Stimulated activated CD4-positive, alpha-beta T cell treated with anti-CD3 and anti-CD28 coated beads, Interleukin-1b, Interleukin-23, amount 100 ng/mL, for 24 hours (primary cell): ENCODE results near the gene HAUS6.
A peak's percentile ranks its signal among the peaks of the same experiment; 100 is the strongest.
"Not testable (repeated sequence)": the region's sequence is repeated elsewhere in the genome, so short reads cannot be mapped to it uniquely, and the experiment has no call there.

Experiments
- DNase-seq, 4 experiments: peaks; one replicate each; pipeline ENCODE4 v3.0.0-alpha.2; 2020; ENCODE audit warnings: low read depth in 4 of 4, low spot score in 1 of 4

HAUS6 gene

DNA sequence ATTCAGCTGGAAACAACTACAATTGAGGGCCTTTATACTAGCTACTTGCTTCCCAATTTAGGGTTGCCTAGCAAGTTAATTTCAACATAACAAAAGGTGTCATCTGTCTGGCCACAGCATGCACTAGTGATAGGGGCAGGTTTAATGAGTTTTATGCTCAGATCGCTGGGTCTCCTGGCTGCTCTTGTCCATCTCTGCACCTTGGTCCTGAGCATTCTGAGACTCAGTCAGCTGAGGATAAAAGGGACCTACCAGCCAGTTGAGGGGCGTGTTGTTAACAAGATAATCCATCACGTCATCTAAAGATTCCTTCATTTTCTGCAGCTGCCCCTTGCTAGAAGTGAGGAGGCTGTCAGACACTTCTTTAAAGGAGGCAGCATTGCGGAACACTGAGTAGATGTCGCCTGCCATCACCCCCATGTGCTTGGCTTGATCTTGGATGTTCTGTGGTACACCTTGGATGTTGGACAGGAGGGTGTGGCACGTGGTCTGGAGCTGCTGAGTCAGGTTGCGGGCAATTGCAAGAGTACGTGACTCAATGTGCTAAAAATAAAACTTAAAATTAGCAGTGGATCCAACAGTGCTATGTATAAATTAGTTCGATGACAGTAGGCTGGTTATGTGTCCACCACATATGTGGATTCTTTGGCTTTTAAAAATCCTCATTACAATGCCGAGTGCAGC is 13.5 kb upstream of the HAUS6 start:
- no peak for DNase-seq

GRCh38 chr9:19114680-19115270 is 12.1 kb upstream of the HAUS6 start:
- DNase-seq = no peak

DNA sequence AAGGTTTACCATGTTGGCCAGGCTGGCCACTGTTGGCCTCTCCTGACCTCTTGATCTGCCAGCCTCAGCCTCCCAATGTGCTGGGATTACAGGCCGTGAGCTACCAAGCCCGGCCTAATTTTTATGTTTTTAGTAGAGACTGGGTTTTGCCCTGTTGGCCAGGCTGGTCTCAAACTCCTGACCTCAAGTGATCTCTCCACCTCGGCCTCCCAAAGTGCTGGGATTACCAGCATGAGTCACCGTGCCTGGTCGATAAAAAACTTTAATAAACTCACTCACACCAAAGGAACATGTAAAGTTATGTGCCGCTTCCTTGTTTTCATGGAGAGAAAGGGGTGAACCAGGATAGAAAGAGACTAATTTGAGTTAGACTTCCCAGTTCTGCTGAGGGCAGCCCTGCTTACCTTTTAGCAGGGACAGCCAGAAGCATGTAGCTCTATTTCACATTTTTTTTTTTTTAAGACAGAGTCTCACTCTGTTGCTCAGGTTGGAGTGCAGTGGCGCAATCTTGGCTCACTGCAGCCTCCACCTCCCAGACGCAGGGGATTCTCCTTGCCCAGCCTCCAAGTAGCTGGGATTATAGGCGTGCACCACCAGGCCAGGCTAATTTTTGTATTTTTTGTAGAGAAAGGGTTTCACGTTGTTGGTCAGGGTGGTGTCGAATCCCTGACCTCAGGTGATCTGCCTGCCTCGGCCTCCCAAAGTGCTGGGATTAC is 11.4 kb upstream of the HAUS6 start:
- no peak for DNase-seq

GRCh38 chr9:19113064-19113611 is 10.4 kb upstream of the HAUS6 start:
- DNase-seq = not testable (repeated sequence)

DNA sequence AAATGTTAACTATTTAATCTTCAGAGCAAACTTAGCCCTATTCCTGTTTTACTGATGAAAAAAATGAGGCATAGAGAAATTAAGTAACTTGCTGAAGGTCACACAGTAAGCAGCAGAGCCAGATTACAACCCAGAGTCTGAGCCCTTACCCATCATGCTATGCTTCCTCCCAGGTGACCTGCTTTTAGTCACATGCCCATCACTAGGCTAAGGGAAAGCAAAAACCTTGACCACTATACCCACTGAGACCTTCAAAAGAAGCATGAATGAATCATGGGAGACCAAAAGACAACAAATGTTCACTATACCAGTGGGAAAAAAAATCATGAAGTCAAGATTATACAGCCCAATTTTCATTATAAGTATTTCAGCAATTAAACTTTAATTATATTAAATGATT is 5.3 kb upstream of the HAUS6 start:
- no peak for DNase-seq

DNA sequence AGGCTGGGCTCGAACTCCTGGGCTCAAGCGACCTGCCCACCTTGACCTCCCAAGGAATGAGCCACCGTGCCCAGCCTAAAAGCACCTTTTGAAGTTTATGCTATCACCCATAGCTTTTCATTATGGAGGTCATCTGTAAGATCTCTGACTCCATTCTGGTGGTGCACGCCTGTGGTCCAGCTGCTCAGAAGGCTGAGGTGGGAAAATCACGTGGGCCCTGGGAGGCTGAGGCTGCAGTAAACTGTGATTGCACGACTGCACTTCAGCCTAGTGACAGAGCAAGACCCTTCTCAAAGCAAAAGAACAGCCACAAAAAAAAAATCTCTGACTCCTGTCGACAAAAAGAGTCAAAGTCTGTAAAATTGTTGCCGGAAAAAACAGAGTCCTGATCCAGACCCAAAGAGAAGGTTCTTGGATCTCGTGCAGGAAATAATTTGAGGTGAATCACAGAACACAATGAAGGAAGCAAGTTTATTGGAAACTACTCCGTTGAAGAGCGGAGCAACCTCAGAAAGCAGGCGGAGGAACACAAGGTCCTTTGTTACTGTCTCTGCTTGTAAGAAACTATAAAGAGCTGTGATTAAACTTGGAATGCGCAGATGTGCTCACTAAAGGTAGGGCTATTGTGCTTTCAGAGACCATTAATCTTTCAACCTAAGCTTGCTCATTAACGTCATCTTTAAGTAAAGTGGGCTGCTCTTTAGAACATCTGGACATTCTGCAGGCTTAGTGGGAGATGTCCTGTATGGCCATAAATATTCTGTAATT is 2.0 kb upstream of the HAUS6 start:
- DNase-seq = no peak

DNA sequence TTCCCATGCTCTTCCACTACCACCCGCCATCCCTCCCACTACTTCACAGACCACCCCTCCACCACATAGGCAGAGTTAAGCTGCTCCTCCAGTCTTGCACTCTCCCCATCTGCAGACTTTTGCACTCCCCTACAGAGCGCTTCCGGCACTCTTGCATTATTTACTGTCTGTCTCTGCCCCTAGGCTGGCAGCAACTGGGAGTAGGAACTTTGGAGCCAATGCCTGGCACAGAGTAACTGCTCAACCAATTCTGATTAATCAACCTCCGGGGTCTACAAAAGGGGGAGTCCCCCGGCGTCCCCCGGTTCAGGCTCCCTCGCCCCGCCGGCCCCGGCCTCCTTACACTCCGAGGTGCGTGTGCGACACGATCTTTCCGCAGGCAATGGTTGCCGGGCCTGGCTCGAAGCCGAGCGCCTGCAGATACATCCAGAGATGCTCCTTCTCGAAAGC is 498 bp downstream of the HAUS6 start:
- peak in 2 of 4 experiments; percentile 2 to 13 for DNase-seq

GRCh38 chr9:19101203-19101602 is 1.5 kb downstream of the HAUS6 start:
- DNase-seq = no peak

DNA sequence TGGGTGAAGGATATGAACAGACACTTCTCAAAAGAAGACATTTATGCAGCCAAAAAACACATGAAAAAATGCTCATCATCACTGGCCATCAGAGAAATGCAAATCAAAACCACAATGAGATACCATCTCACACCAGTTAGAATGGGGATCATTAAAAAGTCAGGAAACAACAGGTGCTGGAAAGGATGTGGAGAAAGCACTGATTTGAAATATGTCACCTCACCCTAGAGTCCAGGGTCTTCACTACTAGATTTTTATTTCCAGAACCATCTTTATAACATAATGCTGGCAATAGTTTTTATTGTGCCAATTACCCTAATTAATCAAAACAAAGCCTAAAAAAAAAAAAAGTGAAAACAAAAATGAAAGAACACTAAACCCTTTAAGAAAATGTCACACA is 5.3 kb downstream of the HAUS6 start:
- not testable (repeated sequence) for DNase-seq

- no peak for DNase-seq
These were observed 15.4 kb downstream of the HAUS6 start for GRCh38 chr9:19087106-19088000.

DNA sequence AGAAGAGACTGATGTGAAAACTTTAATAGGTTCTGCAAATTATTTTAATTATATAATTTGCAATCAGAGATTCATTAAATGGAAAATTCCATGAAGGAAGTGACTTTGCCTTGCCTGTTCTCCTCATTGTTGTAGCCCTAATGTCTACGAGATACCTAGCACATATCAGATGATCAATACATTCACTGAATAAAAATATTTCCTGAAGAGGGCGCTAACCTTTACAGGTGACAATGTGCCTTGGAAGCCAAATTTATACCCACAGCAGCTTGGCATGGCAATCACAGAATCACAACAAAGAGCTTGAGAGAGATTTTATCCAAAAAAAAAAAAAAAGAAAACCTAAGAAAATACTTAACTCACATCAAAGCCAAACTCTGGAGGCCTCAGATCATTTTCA is 17.4 kb downstream of the HAUS6 start:
- no peak for DNase-seq

GRCh38 chr9:19074836-19075235 is 27.9 kb downstream of the HAUS6 start:
- DNase-seq = no peak

DNA sequence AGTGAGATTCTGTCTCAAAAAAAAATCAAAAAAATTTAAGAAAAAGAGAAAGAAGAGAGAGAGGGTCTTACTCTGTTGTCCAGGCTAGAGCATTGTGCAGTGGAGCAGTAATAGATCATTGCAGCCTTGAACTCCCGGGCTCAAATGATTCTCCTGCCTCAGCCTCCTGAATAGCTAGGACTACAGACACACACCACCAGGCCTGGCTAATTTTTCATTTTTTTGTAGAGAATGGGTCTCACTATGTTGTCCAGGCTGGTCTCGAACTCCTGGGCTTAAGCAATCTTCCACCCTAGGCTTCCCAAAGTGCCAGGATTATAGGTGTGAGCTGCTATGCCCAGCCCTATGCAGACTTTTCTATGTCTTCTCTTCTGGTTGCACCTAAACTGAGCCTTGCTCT is 28.5 kb downstream of the HAUS6 start:
- DNase-seq = no peak

DNA sequence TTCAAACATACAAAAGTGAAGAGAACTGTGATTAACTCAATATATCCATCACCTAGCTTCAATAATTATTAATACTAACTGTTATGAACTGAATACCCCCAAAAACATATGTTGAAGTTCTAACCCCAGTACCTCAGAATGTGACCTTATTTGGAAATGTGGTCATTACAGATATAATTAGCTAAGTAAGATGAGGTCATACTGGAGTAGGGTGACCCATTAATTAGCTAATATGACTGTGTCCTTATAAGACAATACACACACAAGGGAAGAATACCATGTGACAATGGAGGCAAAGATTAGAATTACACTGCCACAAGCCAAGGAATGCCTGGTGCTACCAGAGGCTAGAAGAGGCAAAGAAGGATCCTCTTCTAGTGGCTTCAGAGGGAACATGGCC is 45.7 kb downstream of the HAUS6 start:
- DNase-seq = no peak

DNA sequence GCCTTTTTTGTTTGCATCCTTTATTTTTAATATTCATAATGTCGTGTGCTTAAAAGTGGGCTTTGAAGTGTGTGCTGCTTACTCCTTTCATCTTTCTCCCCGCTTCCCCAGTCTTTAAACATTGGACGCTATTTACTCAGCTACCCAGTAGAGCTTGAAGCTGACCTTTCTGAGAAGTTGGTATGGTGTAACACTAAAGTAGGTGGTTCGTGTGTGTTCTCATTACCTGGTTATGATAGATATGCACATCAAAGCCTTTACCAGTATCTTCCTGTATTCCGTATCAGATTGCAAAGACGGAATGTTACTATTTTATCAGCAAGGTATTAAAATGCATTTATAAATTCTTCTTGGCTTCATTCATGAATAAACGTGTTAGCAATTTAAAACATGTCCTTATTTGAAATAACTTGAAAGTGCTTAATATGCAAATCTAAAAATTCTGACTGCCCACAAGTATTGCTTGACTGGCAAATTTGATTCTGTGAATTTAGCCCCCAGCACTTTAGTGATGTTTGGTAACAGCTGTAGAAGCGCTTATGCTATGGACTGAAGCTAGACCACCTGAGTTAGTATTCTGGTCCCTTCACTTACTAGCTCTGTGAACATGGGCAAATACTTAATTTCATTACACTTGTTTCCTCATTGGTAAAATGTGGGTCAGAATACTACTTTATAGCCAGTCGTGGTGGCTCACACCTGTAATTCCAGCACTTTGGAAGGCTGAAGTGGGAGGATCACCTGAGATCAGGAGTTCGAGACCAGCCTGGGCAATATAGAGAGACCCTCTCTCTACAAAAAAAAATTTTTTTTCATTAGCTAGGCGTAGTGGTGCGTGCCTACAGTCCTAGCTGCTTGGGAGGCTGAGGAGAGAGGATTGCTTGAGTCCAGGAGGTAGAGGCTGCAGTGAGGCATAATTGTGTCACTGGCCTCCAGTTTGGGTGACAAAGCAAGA is 51.8 kb downstream of the HAUS6 start:
- DNase-seq = no peak

DNA sequence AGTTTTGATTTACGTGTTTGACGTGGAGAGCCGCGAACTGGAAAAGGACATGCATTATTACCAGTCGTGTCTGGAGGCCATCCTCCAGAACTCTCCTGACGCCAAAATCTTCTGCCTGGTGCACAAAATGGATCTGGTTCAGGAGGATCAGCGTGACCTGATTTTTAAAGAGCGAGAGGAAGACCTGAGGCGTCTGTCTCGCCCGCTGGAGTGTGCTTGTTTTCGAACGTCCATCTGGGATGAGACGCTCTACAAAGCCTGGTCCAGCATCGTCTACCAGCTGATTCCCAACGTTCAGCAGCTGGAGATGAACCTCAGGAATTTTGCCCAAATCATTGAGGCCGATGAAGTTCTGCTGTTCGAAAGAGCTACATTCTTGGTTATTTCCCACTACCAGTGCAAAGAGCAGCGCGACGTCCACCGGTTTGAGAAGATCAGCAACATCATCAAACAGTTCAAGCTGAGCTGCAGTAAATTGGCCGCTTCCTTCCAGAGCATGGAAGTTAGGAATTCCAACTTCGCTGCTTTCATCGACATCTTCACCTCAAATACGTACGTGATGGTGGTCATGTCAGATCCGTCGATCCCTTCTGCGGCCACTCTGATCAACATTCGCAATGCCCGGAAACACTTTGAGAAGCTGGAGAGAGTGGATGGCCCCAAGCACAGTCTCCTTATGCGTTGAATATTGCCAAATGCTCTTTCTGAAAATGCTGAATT is 52.6 kb downstream of the HAUS6 start:
- DNase-seq = peak in 1 of 4 experiments; percentile 4

DNA sequence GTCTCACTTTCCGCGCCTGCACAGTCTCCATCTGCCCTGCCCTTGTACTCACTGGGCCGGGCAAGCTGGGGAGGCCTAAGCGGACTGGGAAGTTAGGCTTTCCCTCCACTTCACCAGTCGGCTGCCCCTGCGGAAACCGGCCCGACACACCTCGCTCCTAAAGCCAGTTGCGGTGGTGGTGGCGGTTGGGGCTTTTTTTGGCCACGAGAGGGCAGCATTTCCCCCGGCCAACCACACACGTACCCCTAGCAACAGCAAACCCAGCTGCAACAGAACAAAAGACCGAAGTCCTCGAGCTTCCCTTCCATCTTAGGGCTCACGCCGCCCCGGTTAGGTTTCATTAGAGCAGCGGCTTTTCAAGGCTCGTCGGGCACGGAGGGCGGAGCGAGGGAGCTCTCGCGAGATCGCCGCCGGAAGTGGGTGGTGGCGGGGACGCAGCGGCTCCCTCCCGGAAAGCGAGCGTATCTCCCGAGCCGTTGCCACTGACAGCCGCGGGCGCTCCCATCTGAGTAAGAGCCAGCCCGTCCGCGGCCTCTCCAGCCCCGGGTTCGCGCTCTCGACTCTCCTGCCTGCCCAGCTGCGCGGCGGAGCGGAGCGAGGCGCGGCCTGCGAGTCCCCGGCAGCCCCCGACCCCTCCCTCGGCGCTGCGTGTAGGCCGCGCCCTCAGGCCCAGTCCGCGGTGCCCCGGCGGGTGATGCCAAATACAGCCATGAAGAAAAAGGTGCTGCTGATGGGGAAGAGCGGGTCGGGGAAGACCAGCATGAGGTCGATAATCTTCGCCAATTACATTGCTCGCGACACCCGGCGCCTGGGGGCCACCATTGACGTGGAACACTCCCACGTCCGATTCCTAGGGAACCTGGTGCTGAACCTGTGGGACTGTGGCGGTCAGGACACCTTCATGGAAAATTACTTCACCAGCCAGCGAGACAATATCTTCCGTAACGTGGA is 53.5 kb downstream of the HAUS6 start, which contains the start of gene RRAGA:
RRAGA (plus strand) TSS at position 462 of the 951 bp plus-strand sequence; CDS start at position 695, 233 bp downstream.
- DNase-seq = peak; percentile 79 to 89 (median 86)
